Endodermal cell (in vitro differentiated cells): ENCODE measurements around the gene IQSEC3. TPM values are rescaled to one million over a fixed set of nuclear protein-coding genes. Genes with fewer than 3 reads are reported as not detected.

Source experiments
- DNase-seq: peaks from one replicate; pipeline ENCODE4 v3.0.0-alpha.2; 2017
- H3K27ac ChIP-seq: 2 replicates; pipeline ENCODE4 v1.5.1; 2013; ENCODE audit warnings: mild to moderate bottlenecking, low read depth, low read length, moderate library complexity
- H3K27me3 ChIP-seq: 2 replicates; pipeline ENCODE4 v1.6.1; 2013; ENCODE audit warnings: mild to moderate bottlenecking, low read length, moderate library complexity; ENCODE audit not compliant: insufficient read depth, control insufficient read depth, poor library complexity, severe bottlenecking
- H3K36me3 ChIP-seq: 2 replicates; pipeline ENCODE4 v1.7.0; 2013; ENCODE audit warnings: mild to moderate bottlenecking, low read length, moderate library complexity; ENCODE audit not compliant: control insufficient read depth, insufficient read depth
- H3K4me1 ChIP-seq: one replicate; pipeline ENCODE4 v1.7.0; 2013; ENCODE audit warnings: low read length; ENCODE audit not compliant: control insufficient read depth, insufficient read depth
- H3K4me3 ChIP-seq: 2 replicates; pipeline ENCODE4 v1.5.1; 2013; ENCODE audit warnings: mild to moderate bottlenecking, low read length, moderate library complexity
- H3K9ac ChIP-seq: 2 replicates; pipeline ENCODE4 v1.6.1; 2013; ENCODE audit warnings: mild to moderate bottlenecking, low read length, moderate library complexity; ENCODE audit not compliant: poor library complexity, severe bottlenecking; ENCODE audit errors: extremely low read depth
- H3K9me3 ChIP-seq: 2 replicates; pipeline ENCODE4 v1.6.1; 2013; ENCODE audit warnings: mild to moderate bottlenecking, low read length, moderate library complexity; ENCODE audit not compliant: control insufficient read depth
- H3K27ac Mint-ChIP-seq: 2 replicates; pipeline ENCODE4 v1.8.0; 2020; ENCODE audit warnings: mixed read lengths
- H3K27me3 Mint-ChIP-seq: 2 replicates; pipeline ENCODE4 v1.8.0; 2021; ENCODE audit warnings: mild to moderate bottlenecking, mixed read lengths; ENCODE audit not compliant: insufficient read depth
- H3K36me3 Mint-ChIP-seq: 2 replicates; pipeline ENCODE4 v1.8.0; 2020; ENCODE audit warnings: low read depth, mixed read lengths
- H3K4me1 Mint-ChIP-seq: 2 replicates; pipeline ENCODE4 v1.8.0; 2020; ENCODE audit warnings: mixed read lengths
- H3K4me3 Mint-ChIP-seq: 2 replicates; pipeline ENCODE4 v1.8.0; 2020; ENCODE audit warnings: mild to moderate bottlenecking, moderate library complexity, mixed read lengths
- H3K9me3 Mint-ChIP-seq: 2 replicates; pipeline ENCODE4 v1.8.0; 2020; ENCODE audit warnings: mild to moderate bottlenecking, mixed read lengths
- CTCF ChIP-seq: fragments of 200-600 bp; sonication (generic); conservative IDR thresholded peaks from 2 replicates; pipeline ENCODE4 v1.5.0; 2021; ENCODE audit warnings: antibody characterized with exemption, mild to moderate bottlenecking
- WGBS, 2 experiments: methylation state at CpG; one replicate each; pipeline versions ENCODE4 v1.1.5 to v1.1.7; 2013; ENCODE audit warnings: missing lambda C conversion rate in 2 of 2, mixed read lengths in 1 of 2; ENCODE audit not compliant: insufficient coverage in 1 of 2, insufficient read length in 1 of 2; 5-methylcytosine and 5-hydroxymethylcytosine counted together
- total RNA-seq, 2 donors: library from RNA; stranded (reverse); fragmentation: NEBNext Ultra II Directional in 1 of 2; extraction: Animal tissue kit (Norgen Biotek cat#: 25700) in 1 of 2; gene quantifications; 2 replicates in 1 of 2; 3 replicates in 1 of 2; pipeline ENCODE4 v1.2.1, GENCODE V29; 2021

IQSEC3 gene
- total RNA-seq, 2 donors from 2014 or later: 1.5 to 2.7 TPM

- no peak overlapping the region for H3K4me3 Mint-ChIP-seq
- H3K27me3 ChIP-seq: no peaks in the 10 kb centered on the region
- DNase-seq: no peak
- peaks cover 36% of the 10 kb centered on the region for H3K4me1 Mint-ChIP-seq
- WGBS, 2 experiments: 93 to 95% methylated on average over 12 to 15 of the region's 15 CpGs
- no peaks in the 10 kb centered on the region for H3K36me3 ChIP-seq
- H3K4me3 ChIP-seq: no peak overlapping the region
- no peak overlapping the region for H3K9ac ChIP-seq
- peaks cover 3% of the 10 kb centered on the region for H3K27me3 Mint-ChIP-seq
- H3K9me3 Mint-ChIP-seq: no peaks in the 10 kb centered on the region
- no peak overlapping the region for H3K27ac ChIP-seq
- H3K4me1 ChIP-seq: no peaks in the 10 kb centered on the region
- H3K27ac Mint-ChIP-seq: no peak overlapping the region
- no peak for TF ChIP-seq CTCF
- no peaks in the 10 kb centered on the region for H3K9me3 ChIP-seq
- no peaks in the 10 kb centered on the region for H3K36me3 Mint-ChIP-seq
Observed at GRCh38 chr12:165862-166368, 99.3 kb downstream of the IQSEC3 start.

GRCh38 chr12:166425-167075, 100.0 kb downstream of the IQSEC3 start:
- no peak for TF ChIP-seq CTCF
- Histone ChIP-seq H3K4me3 (no peak overlapping the region), H3K9ac (no peak overlapping the region), H3K27me3 (no peaks in the 10 kb centered on the region), H3K4me1 (no peaks in the 10 kb centered on the region), H3K27ac (no peak overlapping the region), H3K36me3 (no peaks in the 10 kb centered on the region), H3K9me3 (no peaks in the 10 kb centered on the region)
- Mint-ChIP-seq H3K27ac (no peak overlapping the region), H3K27me3 (no peaks in the 10 kb centered on the region), H3K4me3 (no peak overlapping the region), H3K4me1 (peaks cover 36% of the 10 kb centered on the region), H3K36me3 (no peaks in the 10 kb centered on the region), H3K9me3 (no peaks in the 10 kb centered on the region)
- 82 to 83% methylated on average over 11 of the region's 11 CpGs for WGBS, 2 experiments
- DNase-seq: no peak

- no peak overlapping the region for H3K4me3 ChIP-seq
- Mint-ChIP-seq H3K36me3 (no peaks in the 10 kb centered on the region), H3K27me3 (no peaks in the 10 kb centered on the region), H3K27ac (no peak overlapping the region), H3K4me1 (peaks cover 37% of the 10 kb centered on the region), H3K9me3 (no peaks in the 10 kb centered on the region), H3K4me3 (no peak overlapping the region)
- H3K9ac ChIP-seq: no peak overlapping the region
- no peak overlapping the region for H3K27ac ChIP-seq
- 94% methylated on average over 8 to 12 of the region's 12 CpGs for WGBS, 2 experiments
- H3K36me3 ChIP-seq: no peaks in the 10 kb centered on the region
- no peak for DNase-seq
- TF ChIP-seq CTCF: no peak
- H3K4me1 ChIP-seq: no peaks in the 10 kb centered on the region
- H3K27me3 ChIP-seq: no peaks in the 10 kb centered on the region
- H3K9me3 ChIP-seq: no peaks in the 10 kb centered on the region
Observed at GRCh38 chr12:167959-168600, 101.5 kb downstream of the IQSEC3 start.
